OCI-LY1 (cell line): ENCODE measurements around the gene BCAR1.

ENCODE experiments used
- CTCF ChIP-seq: fragments of 200-600 bp; sonication (generic), shearing (Covaris generic); IDR thresholded peaks from 2 replicates; pipeline ENCODE4 v1.5.1; 2017; ENCODE audit warnings: mild to moderate bottlenecking, antibody characterized with exemption, low read length, moderate library complexity, mixed read lengths
- EZH2 ChIP-seq: fragments of 200-600 bp; sonication (generic), shearing (Covaris generic); IDR thresholded peaks from 2 replicates; pipeline ENCODE4 v1.8.0; 2017; ENCODE audit warnings: borderline replicate concordance, mixed run types, mild to moderate bottlenecking, antibody characterized with exemption, low read length, moderate library complexity, mixed read lengths

- TF ChIP-seq CTCF = no peak
- no peak for TF ChIP-seq EZH2
Measured at GRCh38 chr16:75229172-75230031, 22.0 kb downstream of the BCAR1 start.
